ENCODE data around the gene CA5A. TPM values are rescaled to one million over a fixed set of nuclear protein-coding genes. Genes with fewer than 3 reads are reported as not detected.
"Not testable (repeated sequence)": the region's sequence is repeated elsewhere in the genome, so short reads cannot be mapped to it uniquely, and the experiment has no call there.

Gene CA5A
- not detected for total RNA-seq
- long read RNA-seq: 0 reads

DNA sequence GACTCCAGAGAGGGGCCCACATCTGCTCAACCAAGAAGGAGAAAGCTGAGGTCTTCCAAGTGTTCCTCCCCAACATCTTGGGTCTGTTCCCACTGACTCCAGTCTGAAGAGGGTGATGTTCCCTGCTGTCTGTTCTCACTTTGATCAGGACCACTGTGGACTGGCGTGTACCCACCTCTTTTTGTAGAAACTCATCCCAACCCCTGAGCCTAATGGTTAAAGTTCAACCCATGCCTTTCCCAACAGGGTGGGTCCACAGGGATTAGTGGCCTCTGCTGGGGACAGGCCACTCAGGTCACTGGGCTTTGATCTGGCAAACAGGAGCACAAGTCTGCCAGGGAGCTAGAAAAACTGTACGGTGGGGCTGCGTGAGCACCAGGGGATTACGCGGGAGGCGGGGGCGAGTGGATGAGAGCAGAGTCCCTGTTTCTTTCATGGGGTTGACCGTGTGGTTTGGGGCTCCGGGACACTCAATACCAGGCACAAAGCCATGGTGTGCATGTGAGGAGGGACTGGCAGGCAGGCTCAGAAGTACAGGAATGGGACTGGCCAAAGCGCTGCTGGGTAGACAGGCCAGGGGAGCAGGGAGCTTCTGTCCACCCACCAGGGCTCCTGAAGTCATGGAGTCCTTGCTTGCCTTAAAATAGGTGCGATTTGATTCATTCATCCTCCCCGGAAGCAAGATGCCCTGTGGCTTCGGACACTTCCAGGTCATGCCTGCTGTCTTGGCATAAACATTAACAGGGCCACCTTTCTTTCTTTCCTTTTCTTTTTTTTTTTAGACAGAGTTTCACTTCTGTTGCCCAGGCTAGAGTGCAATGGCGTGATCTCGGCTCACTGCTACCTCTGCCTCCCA lies at the start of gene CA5A:
Gene CA5A (minus strand): TSS at position 155 of the 856 bp plus-strand sequence. CDS start 79 bp downstream, at position 76.
- intact Hi-C loops (cut with DNase I): no loop called here
- ATAC-seq: peak in 1 of 2 donors; percentile 12
- no peak for DNase-seq

DNA sequence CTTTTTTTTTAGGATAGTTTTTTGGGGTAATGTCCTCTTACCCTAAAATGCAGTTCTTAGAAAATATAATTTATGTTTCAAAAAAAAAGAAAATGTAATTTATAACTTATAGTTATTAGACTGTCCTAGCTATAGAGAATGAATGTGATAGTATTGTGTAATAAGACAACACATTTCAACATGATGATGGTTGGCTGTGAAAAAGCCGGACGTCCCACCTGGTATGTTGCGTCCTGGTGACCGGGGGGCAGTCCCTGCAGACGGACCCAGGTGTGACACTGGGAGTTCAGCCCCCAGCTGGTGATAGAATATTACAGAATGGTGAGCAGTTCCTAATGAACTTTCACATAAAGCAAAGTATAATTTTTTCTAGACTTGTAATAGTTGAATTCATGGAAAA lies 49.2 kb upstream of the CA5A start:
- intact Hi-C loops (cut with DNase I): loop anchor here in 1 of 2 donors (10.0 kb wide), 1 partner anchor 449 kb away; no protein-coding TSS in a partner anchor
- not testable (repeated sequence) for DNase-seq, ATAC-seq

GRCh38 chr16:87984632-87985267 lies 48.4 kb upstream of the CA5A start:
- ATAC-seq (no peak), DNase-seq (no peak)
- intact Hi-C loops (cut with DNase I): loop anchor here in 1 of 2 donors (10.0 kb wide), 1 partner anchor 450 kb away; no protein-coding TSS in a partner anchor

- not testable (repeated sequence) for ATAC-seq, DNase-seq
- intact Hi-C loops (cut with DNase I): loop anchor here in 1 of 2 donors (10.0 kb wide), 1 partner anchor 451 kb away; no protein-coding TSS in a partner anchor
Observed at GRCh38 chr16:87984180-87984579, 47.9 kb upstream of the CA5A start.

- intact Hi-C loops (cut with DNase I): loop anchor here in 1 of 2 donors (10.0 kb wide), 1 partner anchor 451 kb away; no protein-coding TSS in a partner anchor
- DNase-seq, ATAC-seq: not testable (repeated sequence)
Observed at GRCh38 chr16:87983737-87984097, 47.4 kb upstream of the CA5A start.

GRCh38 chr16:87983072-87983736 lies 46.9 kb upstream of the CA5A start:
- ATAC-seq: peak; percentile 77 to 83
- intact Hi-C loops (cut with DNase I): loop anchor here in 1 of 2 donors (10.0 kb wide), 1 partner anchor 452 kb away; no protein-coding TSS in a partner anchor
- DNase-seq: not testable (repeated sequence)

DNA sequence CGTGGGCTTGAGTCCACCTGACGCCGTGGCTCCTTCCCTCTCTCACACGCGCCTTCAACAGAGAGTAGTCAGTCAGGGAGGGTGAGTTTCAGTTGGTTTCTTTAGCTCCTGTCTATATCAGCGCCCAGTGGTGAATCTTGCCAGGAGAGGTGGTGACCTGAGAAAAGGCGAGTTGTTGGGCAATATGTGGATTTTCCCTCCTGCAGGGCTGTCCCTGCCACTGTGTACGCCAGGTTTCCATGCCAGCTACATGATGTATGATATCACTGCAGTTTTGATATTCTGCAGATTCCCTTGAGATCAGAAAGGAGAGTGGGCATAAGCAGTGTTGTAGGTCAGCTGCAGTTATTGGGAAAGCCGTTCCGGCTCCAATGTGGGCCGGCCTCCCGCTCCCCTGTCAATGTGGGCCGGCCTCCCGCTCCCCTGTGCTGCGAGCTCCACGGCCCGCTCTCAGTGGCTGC lies 46.3 kb upstream of the CA5A start:
- no peak for DNase-seq
- ATAC-seq: peak in 1 of 2 donors; percentile 17
- intact Hi-C loops (cut with DNase I): loop anchor here in 1 of 2 donors (10.0 kb wide), 1 partner anchor 452 kb away; no protein-coding TSS in a partner anchor

DNA sequence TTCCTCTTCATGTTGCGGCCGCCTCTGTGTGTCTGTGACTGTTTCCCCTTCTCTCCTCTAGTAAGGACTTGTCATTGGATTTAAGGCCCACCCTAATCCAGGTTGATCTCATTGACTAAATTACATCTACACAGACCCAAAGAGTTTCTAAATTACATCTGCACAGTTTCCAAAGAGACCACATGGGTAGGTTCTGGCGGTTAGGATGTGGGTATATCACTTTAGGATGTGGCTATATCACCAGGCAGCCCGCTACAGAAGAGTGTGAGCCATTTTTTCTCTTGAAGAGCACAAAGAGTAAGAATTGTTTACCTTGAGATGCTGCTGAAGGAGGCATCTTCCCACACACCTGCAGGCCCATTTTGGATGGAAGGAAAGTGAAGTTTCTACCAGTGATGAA lies 45.0 kb upstream of the CA5A start:
- ATAC-seq, DNase-seq: not testable (repeated sequence)
- intact Hi-C loops (cut with DNase I): loop anchor here in 1 of 2 donors (10.0 kb wide), 1 partner anchor 453 kb away; no protein-coding TSS in a partner anchor

GRCh38 chr16:87979911-87980630 lies 43.7 kb upstream of the CA5A start:
- DNase-seq, ATAC-seq: not testable (repeated sequence)
- intact Hi-C loops (cut with DNase I): loop anchor here in 1 of 2 donors (10.0 kb wide), 1 partner anchor 455 kb away; no protein-coding TSS in a partner anchor

DNA sequence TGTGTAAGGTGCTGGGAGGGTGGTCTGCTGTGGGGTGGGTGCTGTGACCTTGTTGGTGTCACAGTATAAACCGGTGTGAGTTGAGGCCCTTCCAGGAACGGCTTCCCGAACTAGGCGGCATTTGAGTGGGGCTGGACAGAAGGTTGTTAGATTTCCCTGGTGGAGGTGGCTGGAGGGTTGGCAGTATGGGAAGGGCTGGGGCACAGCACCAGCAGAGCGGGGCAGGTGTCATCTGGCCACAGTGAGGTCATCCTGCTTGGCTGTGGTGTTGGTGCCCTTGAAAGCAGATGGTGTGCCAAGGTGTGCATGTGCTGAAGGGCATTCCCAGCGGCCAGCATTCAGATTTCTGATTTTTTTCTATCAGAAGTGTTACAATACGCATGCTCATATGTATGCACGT lies 43.0 kb upstream of the CA5A start:
- ATAC-seq (peak in 1 of 2 donors; percentile 70), DNase-seq (no peak)
- intact Hi-C loops (cut with DNase I): no loop called here

- DNase-seq (no peak), ATAC-seq (no peak)
- intact Hi-C loops (cut with DNase I): no loop called here
Observed at GRCh38 chr16:87978127-87978526, 41.8 kb upstream of the CA5A start.

DNA sequence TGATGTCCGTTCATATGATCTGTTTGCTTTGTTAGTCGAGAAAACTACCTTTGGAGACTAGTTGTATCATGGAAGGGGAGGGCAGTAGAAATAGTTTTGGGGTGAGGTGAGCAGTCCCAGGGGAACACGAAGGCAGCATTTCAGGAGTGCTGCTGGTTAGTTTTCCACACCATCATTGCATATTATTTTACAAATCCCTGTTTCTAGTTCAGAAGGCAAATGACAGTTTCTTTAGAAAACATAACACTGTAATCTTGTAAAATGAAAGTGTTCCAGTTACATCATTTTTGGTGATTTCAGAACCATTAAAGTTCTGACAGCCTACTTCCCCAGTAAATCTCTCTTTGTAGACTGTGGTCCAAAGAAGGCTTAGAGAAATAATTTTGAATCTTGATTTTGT lies 40.3 kb upstream of the CA5A start:
- no peak for DNase-seq
- intact Hi-C loops (cut with DNase I): no loop called here
- ATAC-seq: no peak

DNA sequence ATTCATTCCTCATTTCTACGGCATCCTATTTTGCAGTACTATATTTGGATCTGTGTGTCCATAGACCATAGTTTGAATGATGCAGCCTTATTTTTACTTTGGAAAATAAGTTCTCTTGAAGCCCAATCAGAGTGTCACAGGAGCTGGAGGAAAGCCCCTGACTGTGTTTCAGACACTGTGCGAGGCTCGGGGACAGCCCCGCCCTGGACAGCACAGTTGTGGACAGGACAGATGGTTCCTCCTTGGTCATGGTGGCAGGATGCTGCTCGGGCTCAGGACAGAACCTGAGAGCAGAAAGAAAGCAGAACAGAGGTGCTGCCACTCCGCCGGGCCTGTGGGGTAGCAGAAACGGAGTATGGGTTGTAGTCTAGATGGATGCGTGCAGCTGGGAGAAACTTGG lies 37.8 kb upstream of the CA5A start:
- DNase-seq (no peak), ATAC-seq (no peak)
- intact Hi-C loops (cut with DNase I): no loop called here

DNA sequence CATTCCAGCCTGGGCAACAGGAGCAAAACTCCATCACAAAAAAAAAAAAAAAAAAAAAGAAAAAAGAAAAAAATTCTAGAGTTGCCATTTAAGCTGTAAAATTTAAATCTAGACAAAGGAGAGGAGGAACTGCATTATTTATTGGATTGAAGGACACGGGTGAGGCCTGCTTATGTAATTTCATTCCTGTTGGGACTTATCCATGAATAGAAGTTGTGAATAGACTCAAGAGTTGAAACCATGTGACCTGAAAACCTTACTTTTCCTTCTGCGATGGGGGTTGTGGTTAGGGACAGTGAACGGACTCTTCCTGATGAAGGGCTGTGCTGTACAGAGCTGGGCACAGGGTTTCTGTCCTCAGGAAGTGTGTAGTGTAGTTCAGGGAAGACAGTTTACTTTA lies 37.4 kb upstream of the CA5A start:
- ATAC-seq: no peak
- intact Hi-C loops (cut with DNase I): no loop called here
- DNase-seq: no peak

DNA sequence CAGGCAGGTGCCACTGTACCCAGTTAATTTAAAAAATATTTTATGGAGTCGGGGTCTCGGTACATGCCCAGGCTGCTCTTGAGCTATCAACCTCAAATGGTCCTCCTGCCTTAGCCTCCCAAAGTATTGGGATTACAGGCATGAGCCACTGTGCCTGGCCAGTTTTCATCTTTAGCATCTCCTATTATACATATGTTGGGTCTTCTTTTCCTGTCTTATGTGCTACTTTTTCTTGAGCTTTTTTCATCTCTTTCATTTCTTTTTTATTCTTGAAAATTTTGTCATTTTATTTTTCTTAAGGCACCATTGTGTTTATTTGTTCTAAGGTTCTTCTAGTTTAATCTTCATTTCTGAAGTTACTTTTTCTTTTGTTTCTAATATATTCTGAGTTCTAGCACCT lies 35.6 kb upstream of the CA5A start:
- DNase-seq (no peak), ATAC-seq (no peak)
- intact Hi-C loops (cut with DNase I): no loop called here

- peak in 1 of 2 donors; percentile 18 for ATAC-seq
- no peak for DNase-seq
- intact Hi-C loops (cut with DNase I): no loop called here
Observed at GRCh38 chr16:87970186-87970585, 33.9 kb upstream of the CA5A start.

- no peak for DNase-seq
- ATAC-seq: no peak
- intact Hi-C loops (cut with DNase I): no loop called here
Observed at GRCh38 chr16:87968541-87968940, 32.2 kb upstream of the CA5A start.

DNA sequence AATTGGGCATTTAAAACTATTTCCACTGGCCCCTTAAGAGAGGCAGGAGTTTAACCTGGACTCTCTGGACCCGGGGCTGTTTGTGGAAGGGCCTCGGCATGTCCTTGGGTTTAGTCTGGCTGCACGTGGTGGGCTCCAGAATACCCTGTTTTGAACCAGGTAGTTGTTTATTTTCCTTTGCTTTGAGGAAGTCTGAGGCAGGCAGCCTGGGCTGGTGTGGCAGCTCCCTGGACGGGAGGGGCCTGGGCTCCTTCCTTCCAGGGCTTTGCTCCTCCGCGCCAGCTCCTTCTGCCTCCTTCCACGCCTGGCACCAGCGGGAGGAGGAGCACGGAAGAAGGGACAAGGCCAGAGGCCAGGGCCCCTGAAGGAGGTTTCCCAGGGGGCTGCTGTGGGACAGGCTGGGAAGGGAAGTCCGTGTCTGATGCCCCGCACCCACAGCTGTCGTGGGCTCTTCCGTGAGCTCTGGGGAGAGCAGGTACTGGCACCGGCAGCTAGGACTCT lies 30.4 kb upstream of the CA5A start:
- DNase-seq (no peak), ATAC-seq (peak; percentile 67 to 80)
- intact Hi-C loops (cut with DNase I): no loop called here
